CD4-positive, alpha-beta T cell treated with Interleukin-15 for 1 hour (primary cell): ENCODE data around the gene PACS2.
"Not testable (repeated sequence)": the region's sequence is repeated elsewhere in the genome, so short reads cannot be mapped to it uniquely, and the experiment has no call there.

Experiments
- DNase-seq: peaks from one replicate; pipeline ENCODE4 v3.0.0-alpha.2; 2020

PACS2 gene

GRCh38 chr14:105315941-105316576 is 1.5 kb downstream of the PACS2 start:
- DNase-seq = no peak

GRCh38 chr14:105316577-105316941 is 2.0 kb downstream of the PACS2 start:
- no peak for DNase-seq

GRCh38 chr14:105316968-105317510 is 2.5 kb downstream of the PACS2 start:
- DNase-seq = no peak

DNA sequence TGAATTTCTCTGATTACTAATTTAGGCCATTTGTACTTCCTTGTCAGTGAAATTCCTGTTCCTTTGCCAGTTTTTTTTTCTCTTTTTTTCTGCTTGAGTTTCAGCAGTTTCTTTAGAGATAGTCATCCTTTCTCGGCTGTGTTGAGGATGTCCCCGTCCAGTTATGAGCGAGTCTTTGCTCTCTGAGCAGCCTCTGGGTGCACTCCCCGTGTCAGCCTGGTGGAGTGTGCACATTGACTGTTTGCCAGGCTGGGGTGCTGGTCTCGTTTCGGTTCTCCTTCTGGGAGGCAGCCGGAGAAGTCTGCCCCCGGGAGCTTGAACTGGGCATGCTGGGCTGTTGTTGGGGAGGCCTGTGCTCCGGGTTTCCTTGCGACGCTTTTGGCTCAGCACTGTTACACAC is 3.0 kb downstream of the PACS2 start:
- DNase-seq = no peak

DNA sequence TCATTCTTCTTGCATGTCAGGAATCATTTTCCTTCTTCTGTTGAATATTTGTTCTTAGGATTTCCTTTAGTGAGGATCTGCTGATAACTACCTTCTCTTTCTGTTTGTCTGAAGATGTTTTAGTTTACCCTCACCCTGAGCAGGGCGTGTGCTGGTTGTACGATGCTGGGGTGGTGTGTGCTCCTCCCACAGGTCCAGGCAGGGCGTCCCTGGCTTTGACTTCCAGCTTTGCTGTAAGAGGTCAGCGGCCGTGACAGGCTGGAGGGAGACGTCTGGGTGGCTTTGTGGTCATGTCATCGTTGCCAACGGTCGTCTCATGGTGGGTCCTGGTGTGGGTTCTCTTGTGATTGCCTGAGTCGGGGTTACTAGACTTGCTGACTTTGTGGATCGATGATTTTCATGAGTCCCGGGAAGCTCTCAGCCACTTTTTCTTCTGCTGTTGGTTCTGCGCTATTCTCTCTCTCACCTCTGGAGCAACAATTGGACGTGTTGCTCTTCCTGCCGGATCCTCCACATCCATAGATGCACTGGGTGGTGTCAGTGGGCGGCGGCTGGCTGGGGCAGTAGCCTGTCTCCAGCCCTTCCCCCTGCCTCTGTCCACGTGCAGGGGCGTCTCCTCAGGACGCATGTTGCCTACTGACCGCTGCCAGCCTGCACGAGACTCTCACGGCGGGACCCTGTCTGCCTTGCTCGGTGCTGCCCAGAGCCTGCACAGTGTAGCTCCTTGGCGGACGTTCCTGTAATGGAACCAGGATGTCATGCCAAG is 8.4 kb downstream of the PACS2 start:
- DNase-seq = no peak

DNA sequence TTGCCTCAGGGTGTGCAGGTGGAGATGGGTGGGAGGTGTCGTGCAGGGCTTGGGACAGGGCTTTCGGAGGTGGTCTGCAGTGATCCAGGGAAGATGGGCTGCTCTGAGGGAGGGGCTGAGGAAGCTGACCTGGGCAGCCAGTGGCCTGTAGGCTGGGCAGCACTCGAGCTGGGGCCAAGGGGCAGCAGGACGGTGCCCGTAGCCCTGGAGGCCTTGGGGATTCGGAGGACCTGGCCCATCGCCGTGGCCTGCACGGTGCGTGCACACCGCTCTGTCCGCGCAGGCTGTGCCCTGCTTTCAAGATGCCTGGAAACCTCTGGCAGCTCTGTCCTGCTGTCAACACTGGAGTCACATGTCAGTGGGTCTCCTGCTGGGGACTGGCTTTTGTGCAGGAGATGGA is 9.1 kb downstream of the PACS2 start:
- no peak for DNase-seq

DNA sequence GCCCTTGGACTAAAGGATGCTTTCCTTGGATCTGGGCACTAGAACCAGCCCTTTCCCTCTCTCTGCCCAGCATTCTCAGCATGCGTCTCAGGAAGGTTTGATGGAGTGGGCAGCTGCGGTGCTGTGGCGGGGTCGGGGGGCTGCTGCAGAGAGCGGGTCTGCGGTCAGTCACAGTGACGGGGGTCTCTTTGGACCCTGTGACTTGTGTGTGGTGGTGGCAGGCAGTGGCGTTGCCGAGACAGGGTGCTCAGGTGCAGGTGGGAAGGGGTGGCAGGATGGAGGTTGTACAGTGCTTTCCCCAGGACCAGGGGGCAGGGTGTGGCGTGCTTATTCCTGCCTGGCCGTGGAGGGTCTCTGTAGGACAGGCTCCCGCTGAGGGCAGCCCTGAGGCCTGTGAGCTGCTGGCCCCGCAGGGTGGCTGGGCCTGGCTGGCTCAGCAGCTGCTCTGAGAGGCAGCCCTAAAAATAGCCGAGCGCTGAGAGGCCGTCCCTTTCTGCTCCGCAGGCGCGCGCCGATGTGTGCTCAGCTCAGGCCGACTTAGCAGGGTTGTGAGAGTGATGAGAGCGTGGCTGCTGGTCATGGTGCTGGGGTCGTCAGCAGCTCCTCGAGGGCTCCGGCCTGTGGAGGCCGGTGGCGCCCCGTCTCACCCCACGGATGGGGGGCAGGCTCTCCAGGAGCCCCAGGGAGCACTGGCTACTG is 9.7 kb downstream of the PACS2 start:
- DNase-seq = no peak

DNA sequence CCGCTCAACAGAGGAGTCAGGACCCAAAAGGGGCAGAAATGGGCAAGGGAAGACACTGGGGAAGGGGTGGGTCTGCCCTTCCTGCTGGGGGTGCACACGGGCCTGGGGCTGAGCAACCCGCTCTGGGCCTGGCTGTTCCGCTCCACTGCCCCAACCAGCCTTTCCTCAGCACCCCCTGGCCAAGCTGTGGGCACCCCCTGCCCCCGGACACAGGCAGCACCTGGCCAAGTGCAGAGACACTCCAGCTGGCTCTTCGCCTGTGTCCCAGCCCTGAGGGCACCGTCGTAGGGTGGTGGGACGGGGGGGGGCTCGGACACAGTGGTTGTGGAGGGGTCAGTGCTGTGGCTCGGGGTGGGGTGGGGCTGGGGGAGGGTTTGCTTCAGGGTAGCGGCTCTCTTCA is 10.3 kb downstream of the PACS2 start:
- no peak for DNase-seq

DNA sequence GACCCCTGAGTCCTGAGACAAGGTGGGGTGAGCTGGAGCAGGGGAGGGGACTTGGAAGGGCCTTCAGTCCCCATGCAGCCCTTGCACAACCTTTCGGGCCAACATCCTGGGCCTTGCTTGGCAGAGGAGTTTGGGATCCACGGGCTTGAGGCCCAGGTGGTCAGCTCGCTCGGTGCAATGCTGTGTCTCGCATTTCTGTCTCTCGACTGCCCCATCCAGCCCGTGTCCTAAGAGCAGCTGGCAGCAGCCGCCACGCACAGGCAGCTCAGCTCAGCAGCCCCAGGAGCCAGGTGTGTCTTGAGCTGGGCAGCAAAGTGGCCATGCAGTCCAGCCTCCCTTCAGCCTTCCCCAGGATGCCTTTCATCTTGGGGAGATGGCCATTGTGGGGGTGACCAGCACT is 10.8 kb downstream of the PACS2 start:
- no peak for DNase-seq

- DNase-seq = no peak
Observed at GRCh38 chr14:105325716-105326567, 11.4 kb downstream of the PACS2 start.

DNA sequence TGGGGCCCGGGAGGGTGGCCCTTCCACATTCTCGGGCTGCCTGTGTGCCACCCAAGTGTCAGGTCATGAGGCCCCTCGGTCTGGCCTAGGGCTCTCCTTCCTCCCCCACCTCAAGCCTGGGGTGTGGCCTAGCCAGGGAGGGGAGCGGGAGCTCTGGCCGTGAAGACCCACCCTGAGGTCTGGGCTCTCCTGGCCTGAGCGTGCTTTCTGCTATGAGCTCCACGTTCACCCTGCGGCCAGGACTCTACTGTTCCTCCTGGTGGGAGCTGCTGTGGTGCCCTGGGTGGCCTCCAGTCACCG is 12.0 kb downstream of the PACS2 start:
- DNase-seq = no peak

DNA sequence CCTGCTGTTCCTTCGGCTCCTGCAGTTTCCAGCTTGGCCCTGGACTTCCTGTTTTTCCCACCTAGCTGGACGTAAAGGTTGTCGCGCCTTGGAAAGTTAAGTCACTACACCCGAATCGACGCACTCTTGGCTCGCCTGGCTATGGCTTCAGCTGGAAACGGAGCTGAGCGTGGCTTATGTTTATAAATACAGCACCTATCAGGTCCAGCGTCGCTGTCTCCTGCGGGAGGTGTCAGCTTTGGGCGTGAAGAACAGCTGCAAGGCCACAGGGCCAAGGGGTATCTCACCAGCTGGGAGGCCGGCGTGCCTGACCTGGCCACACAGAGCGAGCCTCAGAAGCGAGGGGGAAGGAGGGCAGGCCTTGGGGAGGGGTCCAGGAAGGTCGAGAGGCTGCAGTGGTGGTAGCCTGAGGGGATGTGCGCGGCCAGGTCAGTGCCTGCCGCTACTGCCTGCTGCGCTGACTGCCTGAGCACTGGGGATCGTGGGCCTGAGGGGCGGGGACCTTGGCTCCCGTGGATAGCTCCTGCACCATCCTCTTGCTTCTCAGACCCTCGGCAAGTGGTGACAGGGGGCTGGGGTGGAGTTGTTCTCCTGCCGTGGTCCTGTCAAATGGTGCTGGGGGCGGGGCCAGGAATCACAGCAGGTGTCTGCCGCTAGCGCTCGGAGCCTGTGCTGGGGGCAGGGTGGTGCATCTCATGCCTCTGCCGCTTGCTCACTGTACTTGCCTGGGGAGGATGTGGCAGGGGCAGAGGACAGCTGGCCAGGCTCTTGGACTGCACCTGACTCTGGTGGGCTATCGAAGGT is 12.5 kb downstream of the PACS2 start:
- no peak for DNase-seq

- not testable (repeated sequence) for DNase-seq
Observed at GRCh38 chr14:105327695-105328045, 13.1 kb downstream of the PACS2 start.

DNA sequence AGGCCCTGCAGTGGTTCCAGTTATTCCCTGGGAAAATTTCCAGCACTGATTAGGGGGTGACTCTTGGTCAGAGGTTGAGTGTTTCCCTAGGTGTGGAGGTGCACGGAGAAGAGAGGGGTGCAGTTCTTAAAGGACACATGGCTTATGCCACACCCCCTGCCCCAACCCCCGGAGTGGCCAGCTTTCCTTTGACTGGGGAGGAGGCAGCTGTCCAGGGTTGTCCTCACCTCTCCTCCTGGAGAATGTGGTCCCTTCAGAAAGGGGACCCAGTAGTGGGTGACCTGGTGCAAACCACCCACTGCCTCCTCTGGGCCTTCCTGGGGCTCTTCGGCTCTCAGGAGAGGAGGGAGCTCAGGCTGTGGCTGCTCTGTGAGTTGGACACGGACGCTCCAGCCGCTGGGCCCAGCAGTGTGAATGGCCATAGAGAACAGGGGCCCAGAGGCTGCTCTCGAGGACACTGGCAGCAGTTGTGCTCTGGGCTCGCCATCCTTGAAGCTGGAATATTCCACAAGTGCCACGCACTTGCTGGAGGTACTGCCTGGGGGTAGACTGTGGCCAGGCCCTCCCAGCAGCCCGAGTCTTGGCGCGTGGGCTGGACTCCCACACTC is 13.6 kb downstream of the PACS2 start:
- no peak for DNase-seq

DNA sequence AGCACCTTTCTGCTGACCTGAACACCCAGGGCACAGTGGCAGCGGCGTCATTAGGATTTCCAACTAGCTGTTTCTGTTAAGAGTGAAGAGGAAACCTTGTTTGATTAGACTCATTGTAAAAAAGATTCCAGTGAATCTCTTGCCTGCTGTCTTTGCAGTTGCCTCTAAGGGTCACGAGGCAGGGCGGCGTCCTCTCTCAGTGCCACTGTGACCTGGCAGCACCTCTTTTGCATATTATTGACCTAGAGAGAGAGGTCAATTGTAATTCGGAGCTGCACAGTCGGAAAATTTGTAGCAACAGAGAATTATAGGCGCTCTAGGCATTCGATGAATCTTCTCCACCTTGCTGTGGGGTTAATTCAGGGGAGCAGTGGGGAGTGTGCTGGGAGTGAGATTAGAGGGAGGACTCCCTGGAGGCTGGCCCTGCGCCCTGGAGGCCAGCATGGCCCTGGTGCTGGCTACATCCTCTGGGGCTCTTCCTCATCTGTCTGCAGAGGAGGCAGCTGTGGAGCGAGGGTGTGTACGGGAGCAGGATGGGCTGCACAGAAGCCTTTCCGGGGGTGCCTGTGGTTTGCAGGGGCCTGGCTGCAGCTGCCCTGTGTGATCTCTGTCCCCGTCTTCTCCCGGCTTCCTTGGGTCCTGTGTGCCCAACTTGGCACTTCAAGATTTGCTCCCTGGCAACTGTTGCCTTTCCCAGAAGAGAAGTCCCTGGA is 14.3 kb downstream of the PACS2 start:
- DNase-seq = no peak

- no peak for DNase-seq
Observed at GRCh38 chr14:105329411-105330150, 15.0 kb downstream of the PACS2 start.

GRCh38 chr14:105330491-105330895 is 15.9 kb downstream of the PACS2 start:
- DNase-seq = no peak

- DNase-seq = no peak
Observed at GRCh38 chr14:105331575-105332349, 17.2 kb downstream of the PACS2 start.

DNA sequence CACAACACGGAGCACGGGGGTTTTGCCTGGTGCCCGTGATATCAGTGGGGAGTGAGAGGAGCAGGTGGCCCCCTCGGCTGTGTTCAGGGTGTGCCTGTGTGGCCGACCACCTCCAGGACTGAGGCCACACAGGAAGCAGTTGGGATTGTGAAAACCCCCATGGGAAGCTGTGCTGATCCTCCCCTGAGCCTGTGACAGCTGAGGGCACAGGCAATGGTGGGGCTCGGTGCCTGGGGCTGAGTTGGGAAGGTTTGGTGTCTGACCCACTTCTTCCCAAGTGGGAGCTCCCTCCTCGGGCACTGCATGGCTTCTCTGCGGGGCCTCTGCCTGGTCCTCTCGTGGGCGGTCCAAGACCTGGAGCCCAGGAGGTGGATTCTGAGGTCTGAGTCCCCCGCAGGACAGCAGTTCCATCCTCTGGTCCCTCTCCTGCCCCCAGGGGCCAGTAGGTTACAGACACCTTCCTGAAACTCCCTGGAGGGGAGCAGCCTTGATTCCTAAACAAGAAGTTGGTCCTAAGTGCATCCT is 17.9 kb downstream of the PACS2 start:
- no peak for DNase-seq
